Astrocyte (in vitro differentiated cells and primary cell): ENCODE measurements around the gene CABLES1.

Experiments used
- EZH2 ChIP-seq: IDR thresholded peaks from 2 replicates; pipeline ENCODE4 v1.6.1; 2012; ENCODE audit warnings: mild to moderate bottlenecking, low read length, inconsistent platforms; ENCODE audit not compliant: insufficient read depth
- TF ChIP-seq, protein P1 (sequence below): IDR thresholded peaks from 2 replicates; pipeline ENCODE4 v1.5.1; 2011; ENCODE audit warnings: low read depth, mild to moderate bottlenecking, inconsistent platforms, low read length, moderate library complexity; ENCODE audit not compliant: insufficient read depth

DNA sequence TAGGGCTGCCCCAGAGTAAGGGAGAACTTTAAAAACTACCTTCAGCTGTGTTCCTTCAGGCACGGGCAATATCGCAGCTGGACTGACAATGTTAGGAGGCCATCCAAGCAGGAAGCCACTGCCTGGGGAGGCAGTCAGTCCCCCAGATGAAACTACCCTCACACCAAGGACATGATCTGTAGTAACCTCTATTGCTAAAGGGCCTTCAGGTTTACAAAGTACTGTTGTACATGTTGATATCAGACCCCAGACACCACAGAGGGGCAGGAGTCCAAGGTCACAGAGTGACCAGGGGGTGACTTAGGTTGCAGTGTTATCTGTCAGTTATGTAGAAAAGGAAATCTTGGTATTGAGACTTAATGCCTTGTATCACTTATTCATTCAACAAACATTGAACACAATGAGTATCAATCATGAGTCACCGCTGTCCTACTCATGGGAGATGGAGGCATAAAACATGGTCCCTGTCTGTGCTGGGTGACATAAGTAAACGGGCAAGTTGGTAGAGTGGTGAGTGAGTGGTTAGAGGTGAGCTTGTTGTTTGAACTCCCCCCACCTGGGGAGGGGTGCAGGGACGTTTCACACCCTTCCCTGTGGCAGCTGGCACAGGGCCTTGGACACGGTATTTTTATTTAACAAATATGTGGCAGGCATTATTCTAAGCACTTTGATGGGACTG, 7.1 kb downstream of the CABLES1 start:
- TF ChIP-seq, protein P1, sequence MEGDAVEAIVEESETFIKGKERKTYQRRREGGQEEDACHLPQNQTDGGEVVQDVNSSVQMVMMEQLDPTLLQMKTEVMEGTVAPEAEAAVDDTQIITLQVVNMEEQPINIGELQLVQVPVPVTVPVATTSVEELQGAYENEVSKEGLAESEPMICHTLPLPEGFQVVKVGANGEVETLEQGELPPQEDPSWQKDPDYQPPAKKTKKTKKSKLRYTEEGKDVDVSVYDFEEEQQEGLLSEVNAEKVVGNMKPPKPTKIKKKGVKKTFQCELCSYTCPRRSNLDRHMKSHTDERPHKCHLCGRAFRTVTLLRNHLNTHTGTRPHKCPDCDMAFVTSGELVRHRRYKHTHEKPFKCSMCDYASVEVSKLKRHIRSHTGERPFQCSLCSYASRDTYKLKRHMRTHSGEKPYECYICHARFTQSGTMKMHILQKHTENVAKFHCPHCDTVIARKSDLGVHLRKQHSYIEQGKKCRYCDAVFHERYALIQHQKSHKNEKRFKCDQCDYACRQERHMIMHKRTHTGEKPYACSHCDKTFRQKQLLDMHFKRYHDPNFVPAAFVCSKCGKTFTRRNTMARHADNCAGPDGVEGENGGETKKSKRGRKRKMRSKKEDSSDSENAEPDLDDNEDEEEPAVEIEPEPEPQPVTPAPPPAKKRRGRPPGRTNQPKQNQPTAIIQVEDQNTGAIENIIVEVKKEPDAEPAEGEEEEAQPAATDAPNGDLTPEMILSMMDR = no peak
- TF ChIP-seq EZH2 = no peak
